ENCODE data around the gene CTSA.

CTSA gene

GRCh38 chr20:45890985-45891983 lies at the start of gene CTSA, which contains the start of gene NEURL2:
CTSA (plus strand) TSS chr20:45891335; CDS start chr20:45891569, 234 bp downstream.
NEURL2 (minus strand) TSS chr20:45891208; CDS start chr20:45890991, 217 bp downstream.
- TF ChIP-seq, protein P1, sequence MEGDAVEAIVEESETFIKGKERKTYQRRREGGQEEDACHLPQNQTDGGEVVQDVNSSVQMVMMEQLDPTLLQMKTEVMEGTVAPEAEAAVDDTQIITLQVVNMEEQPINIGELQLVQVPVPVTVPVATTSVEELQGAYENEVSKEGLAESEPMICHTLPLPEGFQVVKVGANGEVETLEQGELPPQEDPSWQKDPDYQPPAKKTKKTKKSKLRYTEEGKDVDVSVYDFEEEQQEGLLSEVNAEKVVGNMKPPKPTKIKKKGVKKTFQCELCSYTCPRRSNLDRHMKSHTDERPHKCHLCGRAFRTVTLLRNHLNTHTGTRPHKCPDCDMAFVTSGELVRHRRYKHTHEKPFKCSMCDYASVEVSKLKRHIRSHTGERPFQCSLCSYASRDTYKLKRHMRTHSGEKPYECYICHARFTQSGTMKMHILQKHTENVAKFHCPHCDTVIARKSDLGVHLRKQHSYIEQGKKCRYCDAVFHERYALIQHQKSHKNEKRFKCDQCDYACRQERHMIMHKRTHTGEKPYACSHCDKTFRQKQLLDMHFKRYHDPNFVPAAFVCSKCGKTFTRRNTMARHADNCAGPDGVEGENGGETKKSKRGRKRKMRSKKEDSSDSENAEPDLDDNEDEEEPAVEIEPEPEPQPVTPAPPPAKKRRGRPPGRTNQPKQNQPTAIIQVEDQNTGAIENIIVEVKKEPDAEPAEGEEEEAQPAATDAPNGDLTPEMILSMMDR (conservative IDR thresholded peaks at IDR 0.05; ENCODE audit: control insufficient read depth, insufficient read depth, low read depth, low read length), result no peak
- DNase-seq (ENCODE audit: low read depth), result peak; percentile 93
- peak within 1 kb of the TSS; percentile 73 for H3K4me3 ChIP-seq (ENCODE audit: control insufficient read depth, low read depth, low read length)

GRCh38 chr20:45841407-45842129 lies 49.6 kb upstream of the CTSA start:
- TF ChIP-seq, protein P1 (conservative IDR thresholded peaks at IDR 0.05; ENCODE audit: control insufficient read depth, insufficient read depth, low read depth, low read length), result no peak
- no peak overlapping the region for H3K4me3 ChIP-seq (ENCODE audit: control insufficient read depth, low read depth, low read length)
- DNase-seq (ENCODE audit: low read depth), result no peak

DNA sequence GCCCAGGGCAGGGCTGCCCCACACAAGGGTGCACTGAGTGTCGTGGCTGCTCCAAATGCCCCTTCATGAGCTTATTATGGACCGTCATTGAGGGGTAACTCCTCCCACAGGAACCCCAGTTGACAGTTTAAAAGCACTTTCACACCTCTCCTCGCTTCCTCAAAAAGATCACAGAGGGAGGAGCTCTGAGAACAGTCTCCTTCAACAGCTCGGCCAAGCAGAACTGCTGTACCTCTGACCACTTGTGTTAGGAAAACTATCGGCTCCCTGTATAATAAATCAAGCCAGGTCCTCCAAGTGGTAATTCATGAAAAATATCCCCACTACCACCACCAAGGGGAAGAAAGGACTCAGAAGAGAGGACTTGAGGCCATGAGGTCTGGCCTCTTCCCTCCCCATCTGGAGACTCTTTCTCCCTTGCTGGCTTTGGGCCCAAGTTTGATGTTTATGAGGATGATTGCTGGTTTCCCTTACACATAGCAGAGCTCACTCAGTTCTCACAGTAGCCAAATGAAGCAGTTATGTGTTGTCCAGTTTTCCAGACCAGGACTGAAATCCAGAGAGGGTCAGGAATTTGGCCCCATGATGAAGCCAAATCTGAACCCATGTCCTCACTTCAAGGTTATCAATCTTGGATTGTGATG lies 48.8 kb upstream of the CTSA start:
- peak; percentile 80 for DNase-seq (ENCODE audit: low read depth)
- no peak overlapping the region for H3K4me3 ChIP-seq (ENCODE audit: control insufficient read depth, low read depth, low read length)
- TF ChIP-seq, protein P1 (conservative IDR thresholded peaks at IDR 0.05; ENCODE audit: control insufficient read depth, insufficient read depth, low read depth, low read length), result no peak

DNA sequence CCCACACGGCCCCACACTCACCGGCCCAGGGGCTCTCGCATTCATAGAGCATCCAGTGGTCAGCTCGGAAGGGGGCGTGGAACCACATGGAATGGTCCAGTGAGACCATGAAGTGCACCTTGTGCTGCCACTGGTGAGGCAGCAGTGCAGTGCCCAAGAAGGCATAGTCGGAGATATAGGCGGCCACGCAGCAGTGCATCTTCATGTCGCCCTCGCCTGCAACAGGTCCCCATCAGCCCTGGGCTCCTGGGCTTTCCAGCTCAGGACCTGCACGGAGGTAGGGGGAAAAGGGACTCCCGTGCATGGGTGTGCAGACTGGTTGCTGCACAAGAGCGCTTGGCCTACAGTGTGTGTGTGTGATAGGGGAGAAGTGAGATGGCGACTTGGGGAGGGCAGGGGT lies 47.6 kb upstream of the CTSA start:
- TF ChIP-seq, protein P1 (conservative IDR thresholded peaks at IDR 0.05; ENCODE audit: control insufficient read depth, insufficient read depth, low read depth, low read length), result no peak
- H3K4me3 ChIP-seq (ENCODE audit: control insufficient read depth, low read depth, low read length), result no peak overlapping the region
- DNase-seq (ENCODE audit: low read depth), result no peak

DNA sequence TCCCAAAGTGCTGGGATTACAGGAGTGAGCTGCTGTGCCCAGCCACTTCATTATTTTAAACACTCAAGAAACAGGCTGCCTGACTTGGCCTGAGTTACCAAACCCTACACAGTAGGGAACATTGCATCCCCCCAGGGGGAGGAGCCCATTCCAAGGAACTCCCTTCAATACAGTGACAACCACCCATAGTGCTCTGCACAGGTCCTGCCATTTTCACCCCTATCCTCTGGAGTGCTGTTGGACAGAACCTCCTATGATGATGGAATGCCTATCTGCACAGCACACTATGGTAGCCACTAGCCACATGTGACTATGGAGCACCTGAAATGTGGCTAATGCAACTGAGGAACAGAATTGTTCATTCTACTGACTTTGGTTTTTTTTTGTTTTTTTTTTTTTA lies 45.7 kb upstream of the CTSA start:
- no peak for DNase-seq (ENCODE audit: low read depth)
- TF ChIP-seq, protein P1 (conservative IDR thresholded peaks at IDR 0.05; ENCODE audit: control insufficient read depth, insufficient read depth, low read depth, low read length), result no peak
- no peak overlapping the region for H3K4me3 ChIP-seq (ENCODE audit: control insufficient read depth, low read depth, low read length)

GRCh38 chr20:45848421-45848820 lies 42.7 kb upstream of the CTSA start:
- H3K4me3 ChIP-seq (ENCODE audit: control insufficient read depth, low read depth, low read length), result no peak overlapping the region
- TF ChIP-seq, protein P1 (conservative IDR thresholded peaks at IDR 0.05; ENCODE audit: control insufficient read depth, insufficient read depth, low read depth, low read length), result no peak
- no peak for DNase-seq (ENCODE audit: low read depth)

All from fibroblast of mammary gland (primary cell).